ENCODE results near the gene ZNF473. TPM values are rescaled to one million over a fixed set of nuclear protein-coding genes. Genes with fewer than 3 reads are reported as not detected.

ZNF473 gene
- polyA plus RNA-seq = 1 to 10 TPM; 2.9 to 7.7 (median 5.2) TPM

DNA sequence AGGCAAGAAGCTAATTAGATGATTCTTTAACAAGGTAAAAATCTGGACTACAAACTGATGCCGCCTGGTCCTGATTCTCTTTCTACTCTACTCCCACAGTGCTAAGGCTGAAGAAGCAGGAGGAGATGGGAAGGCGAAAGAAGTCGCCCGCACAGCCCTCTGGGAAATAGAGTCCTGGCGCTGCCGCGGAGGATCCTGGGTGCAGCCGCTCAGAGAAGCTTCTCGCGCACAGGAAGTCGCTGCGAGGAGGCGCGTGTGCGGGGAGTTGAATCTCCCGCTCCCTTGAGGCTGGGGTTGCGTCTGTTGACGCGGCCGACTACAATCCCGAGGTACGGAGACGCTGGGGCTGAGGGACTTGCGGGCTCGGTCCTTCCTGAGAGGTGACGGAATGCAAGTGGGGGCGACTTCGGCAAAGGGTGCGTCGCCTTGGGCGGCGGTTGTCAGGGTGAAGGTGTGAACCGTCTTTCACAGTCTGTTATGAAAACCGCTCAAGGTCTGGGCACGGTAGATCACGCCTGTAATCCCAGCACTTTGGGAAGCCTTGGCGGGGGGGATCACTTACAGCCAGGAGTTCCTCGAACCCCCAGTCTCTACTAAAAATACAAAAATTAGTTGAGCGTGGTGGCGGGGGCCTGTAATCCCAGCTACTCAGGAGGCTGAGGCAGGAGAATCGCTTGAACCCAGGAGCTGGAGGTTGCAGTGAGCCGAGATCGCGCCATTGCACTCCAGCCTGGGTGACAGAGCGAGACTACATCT is at the start of gene ZNF473:
Gene ZNF473 (plus strand): TSS at position 212 of the 756 bp plus-strand sequence. CDS start 5,078 bp downstream, outside the sequence.
- peak within 1 kb of the TSS; percentile 92 to 97 (median 97) for H3K4me3 Mint-ChIP-seq
- H3K27ac Mint-ChIP-seq = peak within 1 kb of the TSS; percentile 99 to 100 (median 99)

GRCh38 chr19:49976496-49976895 is 49.3 kb upstream of the ZNF473 start:
- Mint-ChIP-seq H3K9me3 (no peaks in the 10 kb centered on the region), H3K4me3 (no peak overlapping the region), H3K4me1 (no peaks in the 10 kb centered on the region), H3K27ac (no peak overlapping the region), H3K27me3 (ENCODE audit: low read depth in 3 of 3) (peaks cover 0 to 4% (median 2%) of the 10 kb centered on the region in 3 donors), H3K36me3 (peaks cover 0 to 37% (median 15%) of the 10 kb centered on the region in 3 donors)
- no peak for DNase-seq

More for the DNA sequence above, at the start of gene ZNF473:
- H3K9me3 Mint-ChIP-seq = no peaks in the 10 kb centered on the region
- peaks cover 0 to 4% (median 3%) of the 10 kb centered on the region in 3 donors for H3K36me3 Mint-ChIP-seq
- H3K4me1 Mint-ChIP-seq = peaks cover 50 to 65% of the 10 kb centered on the region in 2 donors
- peak; percentile 93 to 96 (median 95) for DNase-seq
- peaks cover 14 to 17% (median 16%) of the 10 kb centered on the region in 3 donors for H3K27me3 Mint-ChIP-seq (ENCODE audit: low read depth in 3 of 3)

DNA sequence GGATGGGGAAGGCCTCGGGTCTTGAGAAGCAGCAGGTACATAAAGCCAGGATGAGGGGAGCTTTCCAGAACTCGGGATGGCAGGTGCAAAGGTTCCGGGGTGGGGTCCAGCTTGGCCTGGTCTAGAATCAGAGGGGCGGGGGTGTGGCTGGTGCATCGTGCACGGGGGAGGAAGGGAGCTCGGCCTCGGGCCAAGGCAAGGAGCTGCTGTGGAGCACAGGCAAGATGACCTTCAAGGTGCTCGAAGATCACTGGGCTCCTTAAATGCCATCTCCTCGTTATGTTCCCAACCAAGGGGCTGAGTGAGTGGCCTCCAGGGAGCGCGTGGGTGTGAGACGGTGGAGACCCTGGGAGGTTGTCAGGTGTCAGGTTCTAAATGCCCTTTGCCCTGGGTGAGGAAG is 48.7 kb upstream of the ZNF473 start:
- peaks cover 0 to 42% (median 15%) of the 10 kb centered on the region in 3 donors for H3K36me3 Mint-ChIP-seq
- H3K27me3 Mint-ChIP-seq (ENCODE audit: low read depth in 3 of 3) = peaks cover 0 to 4% (median 2%) of the 10 kb centered on the region in 3 donors
- H3K27ac Mint-ChIP-seq = no peak overlapping the region
- DNase-seq = no peak
- H3K4me1 Mint-ChIP-seq = no peaks in the 10 kb centered on the region
- no peaks in the 10 kb centered on the region for H3K9me3 Mint-ChIP-seq
- no peak overlapping the region for H3K4me3 Mint-ChIP-seq

DNA sequence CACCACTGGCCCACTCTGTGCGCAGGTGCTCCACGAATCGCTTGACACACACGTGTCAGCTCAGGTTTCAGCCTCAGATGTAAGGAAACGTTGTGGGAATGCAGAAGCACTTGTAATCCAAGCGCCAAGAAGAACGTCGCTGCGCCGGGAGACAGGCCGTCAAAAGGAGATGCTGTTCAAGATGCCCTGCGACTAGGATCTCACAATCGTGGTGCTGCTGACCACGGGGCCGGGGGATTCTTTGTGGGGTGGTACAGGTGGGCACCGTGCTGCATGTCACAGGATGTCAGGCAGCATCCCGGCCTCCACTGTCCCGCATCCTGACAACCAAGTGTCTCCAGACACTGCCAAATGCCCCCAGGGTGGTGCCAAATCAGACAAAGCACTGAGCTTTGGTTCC is 47.9 kb upstream of the ZNF473 start:
- H3K27ac Mint-ChIP-seq = no peak overlapping the region
- H3K36me3 Mint-ChIP-seq = peaks cover 0 to 42% (median 15%) of the 10 kb centered on the region in 3 donors
- H3K9me3 Mint-ChIP-seq = no peaks in the 10 kb centered on the region

DNA sequence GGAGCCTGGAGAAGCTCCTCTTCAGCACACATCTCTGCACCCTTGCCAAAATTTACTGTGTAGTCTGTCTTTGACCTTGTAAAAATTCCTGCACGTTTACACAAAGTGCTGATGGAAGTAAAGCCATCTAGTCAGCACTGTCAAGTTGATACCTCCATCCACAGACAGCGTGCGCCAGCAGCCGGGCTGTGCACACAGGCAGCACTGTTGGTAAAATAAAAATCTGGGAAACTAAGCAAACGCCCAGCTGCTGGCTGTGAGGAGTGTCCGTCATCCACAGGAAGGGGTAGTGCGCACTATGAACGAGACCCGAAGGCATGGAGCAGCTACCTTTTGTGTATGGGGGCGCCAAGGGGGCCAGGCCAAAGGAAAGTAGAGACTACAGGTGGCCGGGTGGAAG is 47.5 kb upstream of the ZNF473 start:
- Mint-ChIP-seq H3K27ac (no peak overlapping the region), H3K27me3 (ENCODE audit: low read depth in 3 of 3) (peaks cover 0 to 4% (median 2%) of the 10 kb centered on the region in 3 donors), H3K9me3 (no peaks in the 10 kb centered on the region), H3K36me3 (peaks cover 0 to 42% (median 15%) of the 10 kb centered on the region in 3 donors), H3K4me3 (no peak overlapping the region), H3K4me1 (peaks cover 0 to 2% of the 10 kb centered on the region in 2 donors)
- no peak for DNase-seq

More for the DNA sequence above, 47.9 kb upstream of the ZNF473 start:
- DNase-seq = no peak
- Mint-ChIP-seq H3K27me3 (ENCODE audit: low read depth in 3 of 3) (peaks cover 0 to 4% (median 2%) of the 10 kb centered on the region in 3 donors), H3K4me3 (no peak overlapping the region), H3K4me1 (peaks cover 0 to 2% of the 10 kb centered on the region in 2 donors)

DNA sequence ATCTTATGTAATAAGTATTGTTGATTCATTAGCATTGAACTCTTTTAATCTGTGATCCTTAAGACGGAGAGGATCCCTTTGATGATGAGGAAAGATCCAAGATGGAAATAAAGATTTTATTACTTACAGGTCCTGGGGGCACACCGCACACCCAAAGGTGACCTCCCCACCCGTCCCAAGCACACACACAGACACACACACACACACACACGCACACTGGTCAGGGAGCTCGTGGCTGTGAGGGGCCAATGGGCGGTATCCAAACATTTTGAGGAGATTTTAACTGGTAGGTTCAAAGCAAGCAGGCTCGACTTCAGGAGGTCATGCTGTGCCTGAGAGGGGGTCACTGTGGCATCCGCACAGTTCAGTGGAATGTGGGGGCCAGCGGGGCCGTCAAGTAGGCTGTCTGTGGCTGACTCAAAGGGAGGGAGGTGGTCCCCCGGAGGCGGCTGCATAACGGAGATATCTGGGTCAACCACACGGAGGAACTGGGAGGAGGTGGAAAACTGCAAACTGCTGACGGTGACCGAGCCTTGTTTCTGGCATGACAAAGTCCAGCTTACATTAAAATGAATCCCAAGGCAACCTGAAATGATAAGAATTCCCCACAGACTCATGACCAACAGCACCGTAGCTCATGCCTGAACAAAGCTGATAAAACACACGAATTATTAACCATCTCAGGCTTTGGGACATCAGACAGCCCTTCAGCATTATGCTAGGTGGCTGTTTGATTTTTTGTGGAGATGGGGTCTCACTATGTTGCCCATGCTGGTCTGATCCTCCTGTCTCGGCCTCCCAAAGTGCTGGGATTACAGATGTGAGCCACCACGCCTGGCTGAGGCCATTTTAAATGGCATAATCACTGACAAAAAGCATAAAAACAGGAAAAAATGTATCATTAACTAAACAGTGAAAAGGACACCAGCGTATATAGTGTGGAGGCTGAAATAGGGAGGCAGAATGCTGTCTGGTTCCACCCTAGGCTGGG is 43.9 kb upstream of the ZNF473 start:
- peaks cover 4 to 44% (median 13%) of the 10 kb centered on the region in 3 donors for H3K36me3 Mint-ChIP-seq
- H3K27ac Mint-ChIP-seq = no peak overlapping the region

GRCh38 chr19:49983645-49984229 is 42.1 kb upstream of the ZNF473 start:
- Mint-ChIP-seq H3K4me3 (no peak overlapping the region), H3K27me3 (ENCODE audit: low read depth in 3 of 3) (peaks cover 0 to 5% (median 4%) of the 10 kb centered on the region in 3 donors), H3K9me3 (no peaks in the 10 kb centered on the region), H3K4me1 (peaks cover 5 to 13% of the 10 kb centered on the region in 2 donors), H3K36me3 (peaks cover 8 to 44% (median 23%) of the 10 kb centered on the region in 3 donors), H3K27ac (no peak overlapping the region)
- peak; percentile 57 to 71 (median 63) for DNase-seq

More for the DNA sequence above, 43.9 kb upstream of the ZNF473 start:
- no peak for DNase-seq
- H3K9me3 Mint-ChIP-seq = no peaks in the 10 kb centered on the region
- no peak overlapping the region for H3K4me3 Mint-ChIP-seq
- H3K4me1 Mint-ChIP-seq = peaks cover 5 to 7% of the 10 kb centered on the region in 2 donors
- peaks cover 0 to 3% (median 0%) of the 10 kb centered on the region in 3 donors for H3K27me3 Mint-ChIP-seq (ENCODE audit: low read depth in 3 of 3)

DNA sequence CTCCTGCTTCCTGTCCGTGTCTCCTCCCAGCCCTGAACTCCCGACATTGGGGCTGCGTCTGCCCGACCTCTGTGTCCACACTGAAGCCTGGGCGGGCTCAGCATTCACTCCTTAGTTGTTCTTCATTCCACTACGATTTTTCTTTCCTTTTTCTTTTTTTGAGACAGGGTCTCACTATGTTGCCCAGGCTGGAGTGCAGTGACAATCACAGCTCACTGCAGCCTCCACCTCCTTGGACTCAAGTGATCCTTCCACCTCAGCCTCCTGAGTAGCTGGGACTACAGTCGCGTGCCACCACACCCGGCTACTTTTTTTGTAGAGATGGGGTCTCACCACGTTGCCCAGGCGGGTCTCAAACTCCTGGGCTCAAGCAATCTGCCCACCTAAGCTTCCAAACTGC is 41.3 kb upstream of the ZNF473 start:
- H3K27me3 Mint-ChIP-seq (ENCODE audit: low read depth in 3 of 3) = peaks cover 0 to 6% (median 4%) of the 10 kb centered on the region in 3 donors
- no peak for DNase-seq
- peaks cover 8 to 46% (median 23%) of the 10 kb centered on the region in 3 donors for H3K36me3 Mint-ChIP-seq
- peaks cover 5 to 13% of the 10 kb centered on the region in 2 donors for H3K4me1 Mint-ChIP-seq
- no peaks in the 10 kb centered on the region for H3K9me3 Mint-ChIP-seq
- H3K4me3 Mint-ChIP-seq = no peak overlapping the region
- H3K27ac Mint-ChIP-seq = no peak overlapping the region

DNA sequence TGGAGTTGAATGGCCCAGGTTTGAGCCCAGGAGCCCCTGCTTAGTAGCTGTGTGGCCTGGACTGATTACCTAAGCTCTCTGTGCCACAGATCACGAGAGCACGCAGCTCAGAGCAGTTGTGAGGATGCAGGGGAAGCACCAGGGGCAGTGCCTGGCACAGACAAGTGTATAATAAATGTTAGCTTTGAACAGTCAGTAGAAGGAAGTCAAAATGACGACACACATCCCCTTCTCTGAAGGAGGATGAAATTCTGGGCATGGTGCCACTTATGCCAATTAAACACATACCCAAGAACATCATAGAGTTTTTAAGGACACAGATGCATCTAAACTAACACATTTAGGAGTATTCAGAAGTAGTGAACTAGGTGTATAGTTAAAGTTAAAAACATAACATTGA is 39.9 kb upstream of the ZNF473 start:
- peak overlapping the region in 1 of 6 donors; percentile 34 for H3K27ac Mint-ChIP-seq
- H3K9me3 Mint-ChIP-seq = no peaks in the 10 kb centered on the region
- peaks cover 0 to 7% (median 4%) of the 10 kb centered on the region in 3 donors for H3K27me3 Mint-ChIP-seq (ENCODE audit: low read depth in 3 of 3)
- no peak overlapping the region for H3K4me3 Mint-ChIP-seq
- no peak for DNase-seq
- peaks cover 9 to 49% (median 19%) of the 10 kb centered on the region in 3 donors for H3K36me3 Mint-ChIP-seq
- H3K4me1 Mint-ChIP-seq = peaks cover 5 to 13% of the 10 kb centered on the region in 2 donors

DNA sequence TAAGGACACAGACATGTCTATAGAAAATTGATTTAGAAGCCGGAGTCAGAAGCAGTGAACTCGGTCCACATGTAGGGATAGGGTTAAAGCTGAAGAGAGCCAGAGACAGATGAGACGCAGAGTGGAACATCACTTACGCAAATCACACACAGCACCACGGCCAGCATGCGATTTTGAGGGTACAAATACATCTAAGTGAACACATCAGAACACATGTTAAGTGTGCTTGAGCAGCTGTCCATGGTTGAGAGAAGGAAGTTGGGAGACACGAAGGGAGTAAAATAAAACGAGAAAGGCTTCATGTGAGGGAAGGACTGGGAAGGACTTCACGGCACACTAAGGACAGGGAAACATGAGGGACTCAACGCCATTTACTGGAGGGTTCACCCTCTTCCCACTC is 39.5 kb upstream of the ZNF473 start:
- Mint-ChIP-seq H3K9me3 (no peaks in the 10 kb centered on the region), H3K4me1 (peaks cover 5 to 13% of the 10 kb centered on the region in 2 donors), H3K4me3 (no peak overlapping the region), H3K27ac (no peak overlapping the region), H3K36me3 (peaks cover 14 to 49% (median 19%) of the 10 kb centered on the region in 3 donors), H3K27me3 (ENCODE audit: low read depth in 3 of 3) (peaks cover 0 to 7% (median 4%) of the 10 kb centered on the region in 3 donors)
- no peak for DNase-seq

- peak overlapping the region in 3 of 6 donors; percentile 7 to 67 (median 17) for H3K27ac Mint-ChIP-seq
- H3K4me1 Mint-ChIP-seq = peaks cover 5 to 13% of the 10 kb centered on the region in 2 donors
- DNase-seq = peak; percentile 76 to 79 (median 79)
- H3K27me3 Mint-ChIP-seq (ENCODE audit: low read depth in 3 of 3) = peaks cover 0 to 7% (median 4%) of the 10 kb centered on the region in 3 donors
- H3K9me3 Mint-ChIP-seq = no peaks in the 10 kb centered on the region
- peaks cover 16 to 47% (median 19%) of the 10 kb centered on the region in 3 donors for H3K36me3 Mint-ChIP-seq
- no peak overlapping the region for H3K4me3 Mint-ChIP-seq
These were observed 38.6 kb upstream of the ZNF473 start for GRCh38 chr19:49987159-49987698.

- no peak overlapping the region for H3K27ac Mint-ChIP-seq
- no peaks in the 10 kb centered on the region for H3K9me3 Mint-ChIP-seq
- peaks cover 0 to 7% (median 4%) of the 10 kb centered on the region in 3 donors for H3K27me3 Mint-ChIP-seq (ENCODE audit: low read depth in 3 of 3)
- peaks cover 21 to 54% (median 26%) of the 10 kb centered on the region in 3 donors for H3K36me3 Mint-ChIP-seq
- no peak for DNase-seq
- H3K4me1 Mint-ChIP-seq = peaks cover 3 to 13% of the 10 kb centered on the region in 2 donors
- no peak overlapping the region for H3K4me3 Mint-ChIP-seq
These were observed 37.8 kb upstream of the ZNF473 start for GRCh38 chr19:49988007-49988406.

- peaks cover 0 to 7% (median 4%) of the 10 kb centered on the region in 3 donors for H3K27me3 Mint-ChIP-seq (ENCODE audit: low read depth in 3 of 3)
- H3K4me1 Mint-ChIP-seq = peaks cover 3 to 13% of the 10 kb centered on the region in 2 donors
- H3K27ac Mint-ChIP-seq = peak overlapping the region in 1 of 6 donors; percentile 3
- no peak overlapping the region for H3K4me3 Mint-ChIP-seq
- no peak for DNase-seq
- peaks cover 21 to 56% (median 28%) of the 10 kb centered on the region in 3 donors for H3K36me3 Mint-ChIP-seq
- H3K9me3 Mint-ChIP-seq = no peaks in the 10 kb centered on the region
These were observed 37.4 kb upstream of the ZNF473 start for GRCh38 chr19:49988433-49988832.

All from immature natural killer cell (primary cell).